Nephron (organoid): Measurements from ENCODE around the gene LDAH.

Experiments used
- H3K27ac Mint-ChIP-seq, 3 experiments: 2 replicates each; pipeline ENCODE4 v1.8.0; 2020; ENCODE audit warnings: mixed read lengths in 3 of 3, mild to moderate bottlenecking in 2 of 3, moderate library complexity in 1 of 3
- H3K27me3 Mint-ChIP-seq: 2 replicates; pipeline ENCODE4 v1.8.0; 2021; ENCODE audit warnings: low read depth, mild to moderate bottlenecking, moderate library complexity, mixed read lengths
- H3K36me3 Mint-ChIP-seq: 2 replicates; pipeline ENCODE4 v1.8.0; 2020; ENCODE audit warnings: low read depth, mixed read lengths
- H3K4me1 Mint-ChIP-seq: 2 replicates; pipeline ENCODE4 v1.8.0; 2020; ENCODE audit warnings: mixed read lengths
- H3K4me3 Mint-ChIP-seq, 3 experiments: 2 replicates each; pipeline ENCODE4 v1.8.0; 2020; ENCODE audit warnings: mild to moderate bottlenecking in 3 of 3, mixed read lengths in 3 of 3, moderate library complexity in 2 of 3
- H3K9me3 Mint-ChIP-seq: 2 replicates; pipeline ENCODE4 v1.8.0; 2020; ENCODE audit warnings: mixed read lengths
- CTCF ChIP-seq, 3 experiments: fragments of 200-600 bp; sonication (generic); IDR thresholded peaks; one replicate each; pipeline ENCODE4 v1.5.0; 2021; ENCODE audit warnings: antibody characterized with exemption in 3 of 3; ENCODE audit not compliant: unreplicated experiment in 3 of 3

The LDAH gene

DNA sequence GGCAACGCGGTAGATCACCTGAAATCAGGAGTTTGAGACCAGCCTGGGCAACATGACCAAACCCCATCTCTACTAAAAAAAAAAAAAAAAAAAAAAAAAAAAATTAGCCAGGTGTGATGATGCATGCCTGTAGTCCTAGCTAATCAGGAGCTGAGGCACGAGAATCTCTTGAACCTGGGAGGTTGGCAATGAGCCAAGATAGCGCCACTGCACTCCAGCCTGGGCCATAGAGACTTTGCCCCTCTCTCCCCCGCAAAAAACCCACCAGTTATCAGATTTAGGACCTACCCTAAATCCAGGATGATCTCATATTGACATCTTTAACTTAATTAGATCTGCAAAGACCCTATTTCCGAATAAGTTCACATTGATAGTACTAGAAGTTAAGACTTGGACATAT lies 29.2 kb upstream of the LDAH start:
- Mint-ChIP-seq H3K27ac (no peak overlapping the region), H3K9me3 (no peaks in the 10 kb centered on the region), H3K4me1 (no peaks in the 10 kb centered on the region), H3K4me3 (no peak overlapping the region), H3K36me3 (no peaks in the 10 kb centered on the region), H3K27me3 (peaks cover 26% of the 10 kb centered on the region)
- no peak for TF ChIP-seq CTCF (IDR thresholded peaks at IDR 0.05; ENCODE audit: unreplicated experiment in 3 of 3)

GRCh38 chr2:20844246-20844645 lies 21.3 kb upstream of the LDAH start:
- no peaks in the 10 kb centered on the region for H3K36me3 Mint-ChIP-seq
- no peak overlapping the region for H3K27ac Mint-ChIP-seq
- TF ChIP-seq CTCF (IDR thresholded peaks at IDR 0.05; ENCODE audit: unreplicated experiment in 3 of 3): no peak
- no peak overlapping the region for H3K4me3 Mint-ChIP-seq
- H3K4me1 Mint-ChIP-seq: no peaks in the 10 kb centered on the region
- H3K9me3 Mint-ChIP-seq: peaks cover under 1% of the 10 kb centered on the region
- H3K27me3 Mint-ChIP-seq: peaks cover 59% of the 10 kb centered on the region

GRCh38 chr2:20839052-20839451 lies 16.2 kb upstream of the LDAH start:
- H3K4me3 Mint-ChIP-seq: no peak overlapping the region
- no peak for TF ChIP-seq CTCF (IDR thresholded peaks at IDR 0.05; ENCODE audit: unreplicated experiment in 3 of 3)
- no peaks in the 10 kb centered on the region for H3K36me3 Mint-ChIP-seq
- peaks cover 2% of the 10 kb centered on the region for H3K9me3 Mint-ChIP-seq
- no peaks in the 10 kb centered on the region for H3K4me1 Mint-ChIP-seq
- H3K27me3 Mint-ChIP-seq: peaks cover 60% of the 10 kb centered on the region
- no peak overlapping the region for H3K27ac Mint-ChIP-seq

GRCh38 chr2:20838016-20838415 lies 15.1 kb upstream of the LDAH start:
- Mint-ChIP-seq H3K4me3 (no peak overlapping the region), H3K4me1 (no peaks in the 10 kb centered on the region), H3K27me3 (peaks cover 65% of the 10 kb centered on the region), H3K9me3 (peaks cover 2% of the 10 kb centered on the region), H3K27ac (no peak overlapping the region), H3K36me3 (no peaks in the 10 kb centered on the region)
- TF ChIP-seq CTCF (IDR thresholded peaks at IDR 0.05; ENCODE audit: unreplicated experiment in 3 of 3): no peak

GRCh38 chr2:20836521-20836920 lies 13.6 kb upstream of the LDAH start:
- H3K4me3 Mint-ChIP-seq: no peak overlapping the region
- H3K4me1 Mint-ChIP-seq: no peaks in the 10 kb centered on the region
- no peaks in the 10 kb centered on the region for H3K36me3 Mint-ChIP-seq
- no peak overlapping the region for H3K27ac Mint-ChIP-seq
- TF ChIP-seq CTCF (IDR thresholded peaks at IDR 0.05; ENCODE audit: unreplicated experiment in 3 of 3): no peak
- peaks cover 2% of the 10 kb centered on the region for H3K9me3 Mint-ChIP-seq
- H3K27me3 Mint-ChIP-seq: peaks cover 57% of the 10 kb centered on the region

- Mint-ChIP-seq H3K4me1 (no peaks in the 10 kb centered on the region), H3K27me3 (peaks cover 58% of the 10 kb centered on the region), H3K36me3 (no peaks in the 10 kb centered on the region), H3K27ac (no peak overlapping the region), H3K4me3 (no peak overlapping the region), H3K9me3 (peaks cover 6% of the 10 kb centered on the region)
- no peak for TF ChIP-seq CTCF (IDR thresholded peaks at IDR 0.05; ENCODE audit: unreplicated experiment in 3 of 3)
Observed at GRCh38 chr2:20834331-20834730, 11.4 kb upstream of the LDAH start.
